HepG2 (cell line): ENCODE results near the gene ITGAX.

Source experiments
- CBX2 ChIP-seq, 2 experiments: fragments of 200-600 bp in 1 of 2; sonication (generic); formaldehyde crosslinking in 1 of 2; IDR thresholded peaks; 2 replicates each; pipeline versions ENCODE4 v1.7.0 to v1.8.1; 2018 to 2022; ENCODE audit warnings: low read depth in 2 of 2, low read length in 1 of 2, mild to moderate bottlenecking in 1 of 2, missing genetic modification reagents in 1 of 2
- DNMT1 ChIP-seq: sonication (generic); formaldehyde crosslinking; IDR thresholded peaks from 2 replicates; pipeline ENCODE4 v1.5.1; 2020; ENCODE audit warnings: mild to moderate bottlenecking, missing genetic modification reagents
- KLF16 ChIP-seq, 2 experiments: sonication (generic) in 1 of 2; formaldehyde crosslinking in 1 of 2; IDR thresholded peaks; 2 replicates each; pipeline versions ENCODE4 v1.6.1 to v1.8.0; 2016 to 2023; ENCODE audit warnings: missing genetic modification reagents in 2 of 2, missing compliant biosample characterization in 1 of 2
- POLR2A ChIP-seq, 2 experiments: IDR thresholded peaks; 2 replicates each; pipeline ENCODE4 v1.6.1; 2011; ENCODE audit warnings: low read depth in 2 of 2, low read length in 2 of 2, mild to moderate bottlenecking in 1 of 2, moderate library complexity in 1 of 2; ENCODE audit not compliant: insufficient read depth in 1 of 2
- TAF1 ChIP-seq: sonication (generic); formaldehyde crosslinking; IDR thresholded peaks from 2 replicates; pipeline ENCODE4 v1.4.0; 2020; ENCODE audit warnings: missing genetic modification reagents
- ZNF737 ChIP-seq: sonication (generic); formaldehyde crosslinking; IDR thresholded peaks from 2 replicates; pipeline ENCODE4 v1.5.0; 2020; ENCODE audit warnings: missing genetic modification reagents, mild to moderate bottlenecking, borderline replicate concordance
- TF ChIP-seq, protein P1 (sequence below): sonication (generic); formaldehyde crosslinking; IDR thresholded peaks from 2 replicates; pipeline ENCODE4 v1.5.0; 2020; ENCODE audit warnings: mild to moderate bottlenecking, missing genetic modification reagents, moderate library complexity
- TF ChIP-seq, protein P2 (sequence below): sonication (generic); formaldehyde crosslinking; IDR thresholded peaks from 2 replicates; pipeline ENCODE4 v1.4.0; 2020; ENCODE audit warnings: low read depth, missing genetic modification reagents

DNA sequence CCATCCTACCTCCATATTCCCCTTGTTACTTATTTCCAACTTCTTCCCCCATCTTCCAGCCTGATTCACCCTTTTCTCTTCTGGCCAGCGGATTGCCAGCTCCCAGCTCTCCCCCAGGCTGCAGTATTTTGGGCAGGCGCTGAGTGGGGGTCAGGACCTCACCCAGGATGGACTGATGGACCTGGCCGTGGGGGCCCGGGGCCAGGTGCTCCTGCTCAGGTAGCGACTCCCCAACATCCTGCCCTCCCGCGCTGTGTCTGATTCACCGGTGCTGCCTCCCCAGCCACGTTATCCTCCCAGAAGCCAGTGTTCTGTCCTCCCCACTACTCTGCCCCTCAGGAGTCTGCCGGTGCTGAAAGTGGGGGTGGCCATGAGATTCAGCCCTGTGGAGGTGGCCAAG, 57.8 kb downstream of the ITGAX start:
- TF ChIP-seq KLF16 (CRISPR knock-in tag; IDR thresholded peaks at IDR 0.05), result no peak
- no peak for TF ChIP-seq DNMT1 (CRISPR knock-in tag)
- TF ChIP-seq TAF1, result no peak
- TF ChIP-seq, protein P1, sequence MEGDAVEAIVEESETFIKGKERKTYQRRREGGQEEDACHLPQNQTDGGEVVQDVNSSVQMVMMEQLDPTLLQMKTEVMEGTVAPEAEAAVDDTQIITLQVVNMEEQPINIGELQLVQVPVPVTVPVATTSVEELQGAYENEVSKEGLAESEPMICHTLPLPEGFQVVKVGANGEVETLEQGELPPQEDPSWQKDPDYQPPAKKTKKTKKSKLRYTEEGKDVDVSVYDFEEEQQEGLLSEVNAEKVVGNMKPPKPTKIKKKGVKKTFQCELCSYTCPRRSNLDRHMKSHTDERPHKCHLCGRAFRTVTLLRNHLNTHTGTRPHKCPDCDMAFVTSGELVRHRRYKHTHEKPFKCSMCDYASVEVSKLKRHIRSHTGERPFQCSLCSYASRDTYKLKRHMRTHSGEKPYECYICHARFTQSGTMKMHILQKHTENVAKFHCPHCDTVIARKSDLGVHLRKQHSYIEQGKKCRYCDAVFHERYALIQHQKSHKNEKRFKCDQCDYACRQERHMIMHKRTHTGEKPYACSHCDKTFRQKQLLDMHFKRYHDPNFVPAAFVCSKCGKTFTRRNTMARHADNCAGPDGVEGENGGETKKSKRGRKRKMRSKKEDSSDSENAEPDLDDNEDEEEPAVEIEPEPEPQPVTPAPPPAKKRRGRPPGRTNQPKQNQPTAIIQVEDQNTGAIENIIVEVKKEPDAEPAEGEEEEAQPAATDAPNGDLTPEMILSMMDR, result no peak
- TF ChIP-seq CBX2 (IDR thresholded peaks at IDR 0.05; ENCODE audit: low read depth, low read length), result no peak
- TF ChIP-seq CBX2 (CRISPR knock-in tag; IDR thresholded peaks at IDR 0.05; ENCODE audit: low read depth), result no peak
- no peak for TF ChIP-seq ZNF737 (CRISPR knock-in tag)
- no peak for TF ChIP-seq POLR2A (IDR thresholded peaks at IDR 0.05; ENCODE audit: insufficient read depth in 1 of 2, low read depth in 2 of 2, low read length in 2 of 2)
- TF ChIP-seq, protein P2, sequence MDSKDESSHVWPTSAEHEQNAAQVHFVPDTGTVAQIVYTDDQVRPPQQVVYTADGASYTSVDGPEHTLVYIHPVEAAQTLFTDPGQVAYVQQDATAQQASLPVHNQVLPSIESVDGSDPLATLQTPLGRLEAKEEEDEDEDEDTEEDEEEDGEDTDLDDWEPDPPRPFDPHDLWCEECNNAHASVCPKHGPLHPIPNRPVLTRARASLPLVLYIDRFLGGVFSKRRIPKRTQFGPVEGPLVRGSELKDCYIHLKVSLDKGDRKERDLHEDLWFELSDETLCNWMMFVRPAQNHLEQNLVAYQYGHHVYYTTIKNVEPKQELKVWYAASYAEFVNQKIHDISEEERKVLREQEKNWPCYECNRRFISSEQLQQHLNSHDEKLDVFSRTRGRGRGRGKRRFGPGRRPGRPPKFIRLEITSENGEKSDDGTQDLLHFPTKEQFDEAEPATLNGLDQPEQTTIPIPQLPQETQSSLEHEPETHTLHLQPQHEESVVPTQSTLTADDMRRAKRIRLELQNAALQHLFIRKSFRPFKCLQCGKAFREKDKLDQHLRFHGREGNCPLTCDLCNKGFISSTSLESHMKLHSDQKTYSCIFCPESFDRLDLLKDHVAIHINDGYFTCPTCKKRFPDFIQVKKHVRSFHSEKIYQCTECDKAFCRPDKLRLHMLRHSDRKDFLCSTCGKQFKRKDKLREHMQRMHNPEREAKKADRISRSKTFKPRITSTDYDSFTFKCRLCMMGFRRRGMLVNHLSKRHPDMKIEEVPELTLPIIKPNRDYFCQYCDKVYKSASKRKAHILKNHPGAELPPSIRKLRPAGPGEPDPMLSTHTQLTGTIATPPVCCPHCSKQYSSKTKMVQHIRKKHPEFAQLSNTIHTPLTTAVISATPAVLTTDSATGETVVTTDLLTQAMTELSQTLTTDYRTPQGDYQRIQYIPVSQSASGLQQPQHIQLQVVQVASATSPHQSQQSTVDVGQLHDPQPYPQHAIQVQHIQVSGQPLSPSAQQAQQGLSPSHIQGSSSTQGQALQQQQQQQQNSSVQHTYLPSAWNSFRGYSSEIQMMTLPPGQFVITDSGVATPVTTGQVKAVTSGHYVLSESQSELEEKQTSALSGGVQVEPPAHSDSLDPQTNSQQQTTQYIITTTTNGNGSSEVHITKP (CRISPR knock-in tag), result no peak
